SK-N-SH (cell line): ENCODE measurements around the gene ENOX1. TPM values are rescaled to one million over a fixed set of nuclear protein-coding genes. Genes with fewer than 3 reads are reported as not detected.

ENCODE experiments used
- CTCF ChIA-PET: fragments of 300-600, 350-600 bp; formaldehyde crosslinking; extraction: SDS; loops from one replicate; lab custom pipeline; 2021; lab: Yijun Ruan, JAX
- POLR2A ChIA-PET: fragments of 350-600 bp; sonication (Branson Sonifier 250); formaldehyde crosslinking; extraction: SDS; loops from one replicate; lab custom pipeline; 2020; ENCODE audit warnings: antibody characterized with exemption, inconsistent platforms; lab: Yijun Ruan, JAX
- DNase-seq: peaks from one replicate; pipeline ENCODE4 v3.0.0; 2012
- H2AFZ ChIP-seq: fragments of 200-600 bp; sonication (generic); 2 replicates; pipeline ENCODE4 v1.8.1; 2016; ENCODE audit warnings: antibody characterized with exemption, mild to moderate bottlenecking, low read depth
- H3F3A ChIP-seq: fragments of 200-600 bp; sonication (generic); replicated peaks from 2 replicates; pipeline ENCODE3; 2016; ENCODE audit warnings: antibody characterized with exemption, mild to moderate bottlenecking; ENCODE audit not compliant: insufficient read depth
- H3K27ac ChIP-seq, 2 experiments: fragments of 200-500 bp in 1 of 2; fragments of 200-600 bp in 1 of 2; sonication (Bioruptor generic) in 1 of 2; sonication (generic), shearing (Covaris generic) in 1 of 2; 2 replicates each; pipeline versions ENCODE4 v1.5.1 to v1.6.1; 2014 to 2016; ENCODE audit warnings: low read depth in 2 of 2, inconsistent platforms in 1 of 2, low read length in 1 of 2, mild to moderate bottlenecking in 1 of 2, mixed read lengths in 1 of 2
- H3K27me3 ChIP-seq: fragments of 200-600 bp; sonication (generic), shearing (Covaris generic); 2 replicates; pipeline ENCODE4 v1.6.1; 2016; ENCODE audit warnings: mixed run types; ENCODE audit not compliant: insufficient read depth
- H3K36me3 ChIP-seq, 2 experiments: fragments of 200-500 bp in 1 of 2; fragments of 200-600 bp in 1 of 2; sonication (Bioruptor generic) in 1 of 2; sonication (generic) in 1 of 2; replicated peaks in 1 of 2; 2 replicates each; pipeline versions ENCODE3 to v1.5.1; 2014 to 2016; ENCODE audit warnings: low read length in 1 of 2, mild to moderate bottlenecking in 1 of 2; ENCODE audit not compliant: insufficient read depth in 2 of 2, control insufficient read depth in 1 of 2
- H3K4me1 ChIP-seq, 2 experiments: fragments of 200-500 bp in 1 of 2; fragments of 200-600 bp in 1 of 2; sonication (Bioruptor generic) in 1 of 2; sonication (generic), shearing (Covaris generic) in 1 of 2; 2 replicates each; pipeline versions ENCODE4 v1.5.1 to v1.6.1; 2014 to 2016; ENCODE audit warnings: low read depth in 1 of 2, low read length in 1 of 2, mixed run types in 1 of 2; ENCODE audit not compliant: insufficient read depth in 2 of 2, control insufficient read depth in 1 of 2
- H3K4me2 ChIP-seq: fragments of 200-600 bp; sonication (generic), shearing (Covaris generic); 2 replicates; pipeline ENCODE4 v1.6.1; 2017; ENCODE audit warnings: mixed run types
- H3K4me3 ChIP-seq, 2 experiments: fragments of 200-500 bp in 1 of 2; fragments of 200-600 bp in 1 of 2; sonication (Bioruptor generic) in 1 of 2; sonication (generic), shearing (Covaris generic) in 1 of 2; 2 replicates each; pipeline versions ENCODE4 v1.5.1 to v1.8.1; 2014 to 2016; ENCODE audit warnings: low read depth in 2 of 2, inconsistent platforms in 1 of 2, low read length in 1 of 2, mild to moderate bottlenecking in 1 of 2, mixed read lengths in 1 of 2, moderate library complexity in 1 of 2
- H3K79me2 ChIP-seq: fragments of 200-600 bp; sonication (generic); 2 replicates; pipeline ENCODE4 v1.8.1; 2017; ENCODE audit warnings: mild to moderate bottlenecking; ENCODE audit not compliant: insufficient read depth
- H3K9ac ChIP-seq: fragments of 200-600 bp; sonication (generic); 2 replicates; pipeline ENCODE4 v1.6.1; 2017; ENCODE audit warnings: mixed run types
- H3K9me2 ChIP-seq: fragments of 200-600 bp; sonication (generic); 2 replicates; pipeline ENCODE4 v1.6.1; 2017; ENCODE audit warnings: mixed run types
- H3K9me3 ChIP-seq: fragments of 200-600 bp; sonication (generic); 2 replicates; pipeline ENCODE4 v1.6.1; 2017; ENCODE audit warnings: mixed run types, mild to moderate bottlenecking, moderate library complexity
- H4K20me1 ChIP-seq: fragments of 200-600 bp; sonication (generic); 2 replicates; pipeline ENCODE4 v1.6.1; 2017; ENCODE audit warnings: mild to moderate bottlenecking, mixed run types; ENCODE audit not compliant: insufficient read depth
- CHD2 ChIP-seq: fragments of 150-350 bp; IDR thresholded peaks from 2 replicates; pipeline ENCODE4 v1.6.1; 2018; ENCODE audit warnings: low read length; ENCODE audit not compliant: partially characterized antibody
- FOSL2 ChIP-seq: IDR thresholded peaks from 2 replicates; pipeline ENCODE4 v1.4.0; 2012; ENCODE audit warnings: low read depth, mild to moderate bottlenecking, moderate library complexity, borderline replicate concordance
- GABPA ChIP-seq: IDR thresholded peaks from 2 replicates; pipeline ENCODE4 v1.4.0; 2012; ENCODE audit warnings: low read depth, mild to moderate bottlenecking
- MXI1 ChIP-seq: IDR thresholded peaks from 2 replicates; pipeline ENCODE4 v1.6.1; 2012; ENCODE audit warnings: mild to moderate bottlenecking, low read depth, low read length, improper control_type of control experiment
- NRF1 ChIP-seq: IDR thresholded peaks from 2 replicates; pipeline ENCODE4 v1.6.1; 2012; ENCODE audit warnings: low read depth, mild to moderate bottlenecking, low read length
- POLR2AphosphoS5 ChIP-seq: IDR thresholded peaks from 2 replicates; pipeline ENCODE4 v1.6.1; 2012; ENCODE audit warnings: low read depth, low read length
- RFX5 ChIP-seq: IDR thresholded peaks from 2 replicates; pipeline ENCODE4 v1.6.1; 2012; ENCODE audit warnings: mild to moderate bottlenecking, improper control_type of control experiment, low read length
- RXRA ChIP-seq: IDR thresholded peaks from 2 replicates; pipeline ENCODE4 v1.4.0; 2012; ENCODE audit warnings: low read depth, mild to moderate bottlenecking, borderline replicate concordance
- WGBS: methylation state at CpG from one replicate; pipeline ENCODE4 v1.1.6; 2017; ENCODE audit warnings: low lambda C conversion rate; 5-methylcytosine and 5-hydroxymethylcytosine counted together
- polyA plus RNA-seq, 3 experiments: library from polyadenylated mRNA; depleted of rRNA; stranded (reverse); fragments of >200 nt; gene quantifications; 2 replicates each; pipeline ENCODE4 v1.2.3, GENCODE V29; 2012
- TF ChIP-seq, protein P1 (sequence below): IDR thresholded peaks from 2 replicates; pipeline ENCODE4 v1.4.0; 2012; ENCODE audit warnings: low read depth, borderline replicate concordance
- TF ChIP-seq, protein P2 (sequence below): fragments of 200-600 bp; sonication (generic); IDR thresholded peaks from 2 replicates; pipeline ENCODE4 v1.6.1; 2017; ENCODE audit warnings: antibody characterized with exemption, mild to moderate bottlenecking, moderate library complexity
- TF ChIP-seq, protein P3 (sequence below): IDR thresholded peaks from 2 replicates; pipeline ENCODE4 v1.4.0; 2012; ENCODE audit warnings: low read depth, borderline replicate concordance
- TF ChIP-seq, protein P4 (sequence below): IDR thresholded peaks from 2 replicates; pipeline ENCODE4 v1.4.0; 2012; ENCODE audit warnings: low read depth
- TF ChIP-seq, protein P5 (sequence below): IDR thresholded peaks from 2 replicates; pipeline ENCODE4; 2012

Gene ENOX1
- polyA plus RNA-seq, 1 of the 3 experiments (the other 2 are of a cell fraction) = 5.8 TPM

DNA sequence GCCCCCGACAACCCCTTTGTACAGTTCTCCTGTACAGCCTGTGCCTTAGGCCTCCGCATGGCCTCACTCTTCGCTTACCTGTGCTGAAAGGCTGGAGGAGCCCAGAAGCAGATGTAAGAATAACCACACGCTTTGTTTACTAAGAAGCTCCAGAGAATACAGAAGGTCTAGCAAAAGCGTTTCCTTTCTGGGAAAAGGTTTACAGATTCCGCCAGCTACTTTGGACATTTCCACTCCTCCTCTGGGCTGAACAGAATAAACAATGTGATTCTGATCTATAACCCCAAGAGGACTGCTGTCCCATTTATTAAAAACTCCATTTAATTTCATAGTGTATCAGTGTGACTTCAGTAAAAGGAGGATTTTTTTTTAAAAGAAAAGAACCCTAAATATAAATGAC, 424.2 kb downstream of the ENOX1 start:
- TF ChIP-seq, protein P1, sequence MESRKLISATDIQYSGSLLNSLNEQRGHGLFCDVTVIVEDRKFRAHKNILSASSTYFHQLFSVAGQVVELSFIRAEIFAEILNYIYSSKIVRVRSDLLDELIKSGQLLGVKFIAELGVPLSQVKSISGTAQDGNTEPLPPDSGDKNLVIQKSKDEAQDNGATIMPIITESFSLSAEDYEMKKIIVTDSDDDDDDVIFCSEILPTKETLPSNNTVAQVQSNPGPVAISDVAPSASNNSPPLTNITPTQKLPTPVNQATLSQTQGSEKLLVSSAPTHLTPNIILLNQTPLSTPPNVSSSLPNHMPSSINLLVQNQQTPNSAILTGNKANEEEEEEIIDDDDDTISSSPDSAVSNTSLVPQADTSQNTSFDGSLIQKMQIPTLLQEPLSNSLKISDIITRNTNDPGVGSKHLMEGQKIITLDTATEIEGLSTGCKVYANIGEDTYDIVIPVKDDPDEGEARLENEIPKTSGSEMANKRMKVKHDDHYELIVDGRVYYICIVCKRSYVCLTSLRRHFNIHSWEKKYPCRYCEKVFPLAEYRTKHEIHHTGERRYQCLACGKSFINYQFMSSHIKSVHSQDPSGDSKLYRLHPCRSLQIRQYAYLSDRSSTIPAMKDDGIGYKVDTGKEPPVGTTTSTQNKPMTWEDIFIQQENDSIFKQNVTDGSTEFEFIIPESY = no peak
- TF ChIP-seq GABPA (no peak), CHD2 (no peak), RFX5 (no peak), MXI1 (no peak), RXRA (no peak), NRF1 (no peak), FOSL2 (no peak)
- TF ChIP-seq, protein P2, sequence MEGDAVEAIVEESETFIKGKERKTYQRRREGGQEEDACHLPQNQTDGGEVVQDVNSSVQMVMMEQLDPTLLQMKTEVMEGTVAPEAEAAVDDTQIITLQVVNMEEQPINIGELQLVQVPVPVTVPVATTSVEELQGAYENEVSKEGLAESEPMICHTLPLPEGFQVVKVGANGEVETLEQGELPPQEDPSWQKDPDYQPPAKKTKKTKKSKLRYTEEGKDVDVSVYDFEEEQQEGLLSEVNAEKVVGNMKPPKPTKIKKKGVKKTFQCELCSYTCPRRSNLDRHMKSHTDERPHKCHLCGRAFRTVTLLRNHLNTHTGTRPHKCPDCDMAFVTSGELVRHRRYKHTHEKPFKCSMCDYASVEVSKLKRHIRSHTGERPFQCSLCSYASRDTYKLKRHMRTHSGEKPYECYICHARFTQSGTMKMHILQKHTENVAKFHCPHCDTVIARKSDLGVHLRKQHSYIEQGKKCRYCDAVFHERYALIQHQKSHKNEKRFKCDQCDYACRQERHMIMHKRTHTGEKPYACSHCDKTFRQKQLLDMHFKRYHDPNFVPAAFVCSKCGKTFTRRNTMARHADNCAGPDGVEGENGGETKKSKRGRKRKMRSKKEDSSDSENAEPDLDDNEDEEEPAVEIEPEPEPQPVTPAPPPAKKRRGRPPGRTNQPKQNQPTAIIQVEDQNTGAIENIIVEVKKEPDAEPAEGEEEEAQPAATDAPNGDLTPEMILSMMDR = no peak
- TF ChIP-seq, protein P3, sequence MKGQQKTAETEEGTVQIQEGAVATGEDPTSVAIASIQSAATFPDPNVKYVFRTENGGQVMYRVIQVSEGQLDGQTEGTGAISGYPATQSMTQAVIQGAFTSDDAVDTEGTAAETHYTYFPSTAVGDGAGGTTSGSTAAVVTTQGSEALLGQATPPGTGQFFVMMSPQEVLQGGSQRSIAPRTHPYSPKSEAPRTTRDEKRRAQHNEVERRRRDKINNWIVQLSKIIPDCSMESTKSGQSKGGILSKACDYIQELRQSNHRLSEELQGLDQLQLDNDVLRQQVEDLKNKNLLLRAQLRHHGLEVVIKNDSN = no peak
- TF ChIP-seq, protein P4, sequence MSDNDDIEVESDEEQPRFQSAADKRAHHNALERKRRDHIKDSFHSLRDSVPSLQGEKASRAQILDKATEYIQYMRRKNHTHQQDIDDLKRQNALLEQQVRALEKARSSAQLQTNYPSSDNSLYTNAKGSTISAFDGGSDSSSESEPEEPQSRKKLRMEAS = no peak
- TF ChIP-seq, all 33 proteins: peak for 0
- Histone ChIP-seq H3K9ac (no peak overlapping the region), H3K9me3 (no peaks in the 10 kb centered on the region), H3K9me2 (no peaks in the 10 kb centered on the region), H3K4me3 (no peak overlapping the region), H3K27me3 (no peaks in the 10 kb centered on the region), H3K36me3 (no peaks in the 10 kb centered on the region), H3K4me1 (peaks cover 10 to 30% of the 10 kb centered on the region in 2 experiments), H4K20me1 (no peaks in the 10 kb centered on the region), H2AFZ (no peak overlapping the region), H3K79me2 (no peaks in the 10 kb centered on the region), H3K27ac (peak overlapping the region in 1 of 2 experiments; percentile 82; a peak in 2 of 4 replicates), H3K4me2 (no peak overlapping the region), H3F3A (peaks cover 10% of the 10 kb centered on the region)
- no peak for DNase-seq
- WGBS = 100% methylated on average over 6 of the region's 6 CpGs
- POLR2A ChIA-PET = no interaction called here
- CTCF ChIA-PET = interaction anchor here (1.1 kb wide), 1 partner anchor 40 kb away, joined by 3 read pairs; no protein-coding TSS in a partner anchor

DNA sequence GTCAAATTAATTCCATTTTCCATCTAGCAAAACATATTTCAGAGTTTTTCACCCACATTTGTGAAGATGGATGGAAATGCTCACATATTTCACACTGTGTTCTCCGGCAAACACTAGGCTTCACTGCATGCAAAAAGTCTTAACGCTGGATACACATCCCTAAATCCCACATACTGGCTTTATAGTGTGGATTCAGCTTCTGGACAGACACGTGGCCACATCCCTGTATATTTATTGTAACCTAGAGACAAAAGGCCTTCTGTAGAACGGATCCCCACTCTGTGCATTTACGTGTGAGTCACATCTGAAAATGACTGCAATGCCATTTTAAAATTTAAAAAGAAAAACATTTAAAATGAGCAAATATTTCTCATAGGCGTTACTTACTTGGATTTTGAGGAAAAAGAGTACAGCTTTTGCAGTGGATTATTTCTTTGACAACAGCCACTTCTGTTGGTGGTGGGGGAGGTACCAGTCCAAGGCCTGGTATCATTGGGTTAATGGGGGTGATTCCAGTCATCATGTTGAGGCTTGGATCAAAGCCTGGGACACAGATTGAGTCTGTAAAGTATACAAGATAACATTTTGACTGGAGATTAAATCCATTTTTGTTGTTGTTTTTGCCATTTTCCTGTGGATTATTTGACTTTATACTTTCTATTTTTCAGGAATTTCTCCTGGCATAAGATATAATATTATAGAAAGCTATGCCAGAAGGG, 425.7 kb downstream of the ENOX1 start:
- CTCF ChIA-PET = no interaction called here

More for the DNA sequence above, 425.7 kb downstream of the ENOX1 start:
- H3K79me2 ChIP-seq = no peaks in the 10 kb centered on the region
- H3K27me3 ChIP-seq = no peaks in the 10 kb centered on the region
- POLR2A ChIA-PET = no interaction called here
- H3K9ac ChIP-seq = no peak overlapping the region
- no peak for DNase-seq
- WGBS = 66% methylated on average over 6 of the region's 6 CpGs
- H3K4me2 ChIP-seq = no peak overlapping the region
- no peaks in the 10 kb centered on the region for H3K9me2 ChIP-seq
- peak overlapping the region; percentile 48; the same call in 1 of the 2 replicates for H2AFZ ChIP-seq
- no peaks in the 10 kb centered on the region for H4K20me1 ChIP-seq
- TF ChIP-seq, protein P2 = no peak
- TF ChIP-seq, protein P5, sequence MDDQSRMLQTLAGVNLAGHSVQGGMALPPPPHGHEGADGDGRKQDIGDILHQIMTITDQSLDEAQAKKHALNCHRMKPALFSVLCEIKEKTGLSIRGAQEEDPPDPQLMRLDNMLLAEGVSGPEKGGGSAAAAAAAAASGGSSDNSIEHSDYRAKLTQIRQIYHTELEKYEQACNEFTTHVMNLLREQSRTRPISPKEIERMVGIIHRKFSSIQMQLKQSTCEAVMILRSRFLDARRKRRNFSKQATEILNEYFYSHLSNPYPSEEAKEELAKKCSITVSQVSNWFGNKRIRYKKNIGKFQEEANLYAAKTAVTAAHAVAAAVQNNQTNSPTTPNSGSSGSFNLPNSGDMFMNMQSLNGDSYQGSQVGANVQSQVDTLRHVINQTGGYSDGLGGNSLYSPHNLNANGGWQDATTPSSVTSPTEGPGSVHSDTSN = no peak
- TF ChIP-seq, protein P4 = peak; percentile 60
- TF ChIP-seq, protein P3 = no peak
- TF ChIP-seq POLR2AphosphoS5 = no peak
- H3K4me3 ChIP-seq = no peak overlapping the region
- peaks cover 10 to 30% of the 10 kb centered on the region in 2 experiments for H3K4me1 ChIP-seq
- no peaks in the 10 kb centered on the region for H3K9me3 ChIP-seq
- peak overlapping the region in 1 of 2 experiments; percentile 37; a peak in 2 of 4 replicates for H3K27ac ChIP-seq
- H3F3A ChIP-seq = peaks cover 10% of the 10 kb centered on the region
- no peaks in the 10 kb centered on the region for H3K36me3 ChIP-seq
